Uterus (tissue), 2 donors: Measurements from ENCODE around the gene HEY2.

Source experiments
- POLR2A ChIP-seq, 2 donors: fragments of 450-650 bp; IDR thresholded peaks; one replicate each; pipeline ENCODE4 v1.6.1; 2016; ENCODE audit warnings: antibody characterized with exemption in 2 of 2, mild to moderate bottlenecking in 1 of 2, moderate library complexity in 1 of 2
- TF ChIP-seq, protein P1 (sequence below), 4 experiments: fragments of 200-600 bp in 2 of 4; fragments of 450-650 bp in 2 of 4; sonication (generic) in 2 of 4; IDR thresholded peaks; one replicate each; pipeline ENCODE4 v1.5.1; 2016 to 2019; ENCODE audit warnings: antibody characterized with exemption in 4 of 4, mild to moderate bottlenecking in 2 of 4, moderate library complexity in 1 of 4

DNA sequence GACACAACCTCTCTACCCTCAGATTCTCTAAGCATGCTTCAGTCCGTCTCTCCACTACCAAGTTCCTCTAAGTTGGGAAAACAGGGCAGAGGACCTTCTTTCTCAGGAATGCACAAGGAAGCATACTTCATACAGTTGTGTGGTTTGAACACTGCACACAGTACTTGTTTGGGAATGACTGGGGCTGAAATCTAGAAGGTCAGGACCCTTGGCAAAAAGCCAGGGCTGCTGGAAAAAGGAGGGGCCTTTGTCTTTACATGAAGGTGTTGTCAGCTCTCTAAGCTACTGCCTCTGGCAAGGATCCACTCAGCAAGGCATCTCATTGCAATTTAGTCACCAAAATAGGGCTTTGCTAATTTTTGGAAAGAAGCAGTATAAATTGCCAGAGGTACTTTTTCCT is 20.7 kb upstream of the HEY2 start:
- TF ChIP-seq, protein P1, sequence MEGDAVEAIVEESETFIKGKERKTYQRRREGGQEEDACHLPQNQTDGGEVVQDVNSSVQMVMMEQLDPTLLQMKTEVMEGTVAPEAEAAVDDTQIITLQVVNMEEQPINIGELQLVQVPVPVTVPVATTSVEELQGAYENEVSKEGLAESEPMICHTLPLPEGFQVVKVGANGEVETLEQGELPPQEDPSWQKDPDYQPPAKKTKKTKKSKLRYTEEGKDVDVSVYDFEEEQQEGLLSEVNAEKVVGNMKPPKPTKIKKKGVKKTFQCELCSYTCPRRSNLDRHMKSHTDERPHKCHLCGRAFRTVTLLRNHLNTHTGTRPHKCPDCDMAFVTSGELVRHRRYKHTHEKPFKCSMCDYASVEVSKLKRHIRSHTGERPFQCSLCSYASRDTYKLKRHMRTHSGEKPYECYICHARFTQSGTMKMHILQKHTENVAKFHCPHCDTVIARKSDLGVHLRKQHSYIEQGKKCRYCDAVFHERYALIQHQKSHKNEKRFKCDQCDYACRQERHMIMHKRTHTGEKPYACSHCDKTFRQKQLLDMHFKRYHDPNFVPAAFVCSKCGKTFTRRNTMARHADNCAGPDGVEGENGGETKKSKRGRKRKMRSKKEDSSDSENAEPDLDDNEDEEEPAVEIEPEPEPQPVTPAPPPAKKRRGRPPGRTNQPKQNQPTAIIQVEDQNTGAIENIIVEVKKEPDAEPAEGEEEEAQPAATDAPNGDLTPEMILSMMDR (IDR thresholded peaks at IDR 0.05), result no peak
- no peak for TF ChIP-seq POLR2A (IDR thresholded peaks at IDR 0.05)
